T-cell (primary cell): ENCODE data around the gene IL10. TPM values are rescaled to one million over a fixed set of nuclear protein-coding genes. Genes with fewer than 3 reads are reported as not detected.

Experiments used
- ATAC-seq, 4 experiments: fragments of 200-7000 bp in 3 of 4; fragments of 150-1000 bp in 1 of 4; cut with Tn5 transposase; replicated peaks in 1 of 4; 1 replicate in 3 of 4; 2 replicates in 1 of 4; pipeline ENCODE4 v1.10.0; 2021; ENCODE audit warnings: moderate library complexity in 3 of 4, mild to moderate bottlenecking in 2 of 4, moderate number of reproducible peaks in 1 of 4
- CTCF ChIA-PET, 2 donors: fragments of 300-600 bp; sonication (Branson Sonifier 250); formaldehyde crosslinking; loops; one replicate each; lab custom pipeline; 2022; ENCODE audit warnings: antibody characterized with exemption in 2 of 2; lab: Charles Lee
- POLR2A ChIA-PET, 2 donors: fragments of 300-600 bp; sonication (Branson Sonifier 250); formaldehyde crosslinking; loops; one replicate each; lab custom pipeline; 2022; ENCODE audit warnings: antibody characterized with exemption in 2 of 2; lab: Charles Lee
- DNase-seq, 35 experiments: peaks; one replicate each; pipeline versions ENCODE4 v3.0.0 to v3.0.0-alpha.2; 2013 to 2023
- H3K27ac ChIP-seq: one replicate; pipeline ENCODE4 v1.5.1; 2013; ENCODE audit warnings: low read length
- H3K27me3 ChIP-seq, 2 experiments: replicated peaks in 1 of 2; 1 replicate in 1 of 2; 2 replicates in 1 of 2; pipeline versions ENCODE4 v1.6.1 to v1.7.0; 2013; ENCODE audit warnings: low read length in 1 of 2, mixed read lengths in 1 of 2; ENCODE audit not compliant: control insufficient read depth in 2 of 2, insufficient read depth in 2 of 2; ENCODE audit errors: extremely low read depth in 1 of 2
- H3K36me3 ChIP-seq, 2 donors: 1 replicate in 1 of 2; 2 replicates in 1 of 2; pipeline versions ENCODE4 v1.6.1 to v1.7.0; 2013; ENCODE audit warnings: low read length in 1 of 2; ENCODE audit not compliant: control insufficient read depth in 2 of 2, insufficient read depth in 1 of 2; ENCODE audit errors: extremely low read depth in 1 of 2
- H3K4me1 ChIP-seq, 2 experiments: 1 replicate in 1 of 2; 2 replicates in 1 of 2; pipeline versions ENCODE4 v1.6.1 to v1.7.0; 2013; ENCODE audit warnings: low read length in 2 of 2, mixed read lengths in 1 of 2; ENCODE audit not compliant: insufficient read depth in 2 of 2, control insufficient read depth in 1 of 2; ENCODE audit errors: extremely low read depth in 1 of 2
- H3K4me3 ChIP-seq, 2 donors: 1 replicate in 1 of 2; 2 replicates in 1 of 2; pipeline versions ENCODE4 v1.5.1 to v1.7.0; 2013; ENCODE audit warnings: mild to moderate bottlenecking in 2 of 2, low read length in 1 of 2, moderate library complexity in 1 of 2; ENCODE audit not compliant: control insufficient read depth in 1 of 2; ENCODE audit errors: extremely low read depth in 1 of 2
- H3K9me3 ChIP-seq: 2 replicates; pipeline ENCODE4 v1.7.0; 2013
- H3K27ac Mint-ChIP-seq, 2 donors: one replicate each; pipeline ENCODE4 v1.8.0; 2020 to 2021; ENCODE audit warnings: mild to moderate bottlenecking in 2 of 2, mixed read lengths in 2 of 2
- H3K27me3 Mint-ChIP-seq, 2 donors: one replicate each; pipeline ENCODE4 v1.8.0; 2021 to 2022; ENCODE audit warnings: mixed read lengths in 2 of 2
- H3K36me3 Mint-ChIP-seq: one replicate; pipeline ENCODE4 v1.8.0; 2021; ENCODE audit warnings: mixed read lengths
- H3K4me1 Mint-ChIP-seq, 3 donors: one replicate each; pipeline ENCODE4 v1.8.0; 2020 to 2022; ENCODE audit warnings: mixed read lengths in 3 of 3, mild to moderate bottlenecking in 1 of 3
- H3K4me3 Mint-ChIP-seq, 3 donors: one replicate each; pipeline ENCODE4 v1.8.0; 2020 to 2022; ENCODE audit warnings: mild to moderate bottlenecking in 3 of 3, mixed read lengths in 3 of 3, moderate library complexity in 3 of 3
- H3K9me3 Mint-ChIP-seq, 3 donors: one replicate each; pipeline ENCODE4 v1.8.0; 2020 to 2022; ENCODE audit warnings: mixed read lengths in 3 of 3
- WGBS: methylation state at CpG from one replicate; pipeline ENCODE4 v1.1.5; 2013; ENCODE audit warnings: missing lambda C conversion rate; ENCODE audit not compliant: insufficient coverage; 5-methylcytosine and 5-hydroxymethylcytosine counted together
- total RNA-seq, 35 experiments: library from RNA in 6 of 35; stranded (reverse) in 6 of 35; fragments of 120-200 nt in 1 of 35; gene quantifications; one replicate each; pipeline versions ENCODE4 v1.2.1 to v1.2.4 and lab custom pipeline; 2013 to 2026

The IL10 gene
- total RNA-seq, 5 donors from 2014 or later (not counting 1 experiment from before 2014, with no cell fraction given): 0.19 to 1.1 (median 0.26) TPM; not detected in 2

GRCh38 chr1:206809504-206810084, 37.3 kb upstream of the IL10 start:
- Histone ChIP-seq H3K27me3 (no peaks in the 10 kb centered on the region), H3K4me3 (no peak overlapping the region), H3K4me1 (peaks cover under 1 to 13% of the 10 kb centered on the region in 2 experiments), H3K9me3 (no peaks in the 10 kb centered on the region), H3K27ac (no peak overlapping the region), H3K36me3 (no peaks in the 10 kb centered on the region)
- Mint-ChIP-seq H3K9me3 (peaks cover 3 to 14% (median 3%) of the 10 kb centered on the region in 3 donors), H3K36me3 (peaks cover 7% of the 10 kb centered on the region), H3K27me3 (peaks cover 0 to 1% of the 10 kb centered on the region in 2 donors), H3K27ac (no peak overlapping the region), H3K4me1 (peaks cover 36 to 53% (median 46%) of the 10 kb centered on the region in 3 donors), H3K4me3 (no peak overlapping the region)
- no CpG with 5 or more reads among the region's 4 CpGs for WGBS
- POLR2A ChIA-PET: no interaction called here
- CTCF ChIA-PET: interaction anchor here (0.5 to 9.3 kb wide), 30 partner anchors 10 to 173 kb away, joined by 3 to 140 read pairs (median 3); partner anchors contain the start of gene FCMR (in 1 of the 2)
- peak in 26 of 35 experiments; percentile 9 to 53 (median 39) for DNase-seq
- ATAC-seq: peak; percentile 36 to 73 (median 64)

GRCh38 chr1:206808615-206809014, 36.3 kb upstream of the IL10 start:
- Histone ChIP-seq H3K4me1 (peaks cover 10 to 23% of the 10 kb centered on the region in 2 experiments), H3K27me3 (no peaks in the 10 kb centered on the region), H3K27ac (no peak overlapping the region), H3K36me3 (no peaks in the 10 kb centered on the region), H3K4me3 (no peak overlapping the region), H3K9me3 (no peaks in the 10 kb centered on the region)
- 86% methylated on average over 2 of the region's 2 CpGs for WGBS
- peak in 30 of 35 experiments; percentile 14 to 82 (median 46) for DNase-seq
- ATAC-seq: peak; percentile 78 to 84 (median 82)
- ChIA-PET POLR2A (no interaction called here), CTCF (interaction anchor here (0.7 to 9.3 kb wide), 12 partner anchors 9 to 174 kb away, joined by 3 to 140 read pairs (median 6); no protein-coding TSS in a partner anchor)
- Mint-ChIP-seq H3K27me3 (peaks cover 0 to 1% of the 10 kb centered on the region in 2 donors), H3K4me1 (peaks cover 37 to 56% (median 53%) of the 10 kb centered on the region in 3 donors), H3K9me3 (peaks cover 3 to 14% (median 3%) of the 10 kb centered on the region in 3 donors), H3K27ac (no peak overlapping the region), H3K36me3 (peaks cover 7% of the 10 kb centered on the region), H3K4me3 (peak overlapping the region in 1 of 3 donors; percentile 18)

GRCh38 chr1:206805357-206805756, 33.1 kb upstream of the IL10 start:
- H3K27ac Mint-ChIP-seq: peak overlapping the region; percentile 62 to 91
- ATAC-seq (no peak), DNase-seq (no peak)
- Histone ChIP-seq H3K27ac (peak overlapping the region; percentile 89), H3K36me3 (no peaks in the 10 kb centered on the region), H3K4me3 (no peak overlapping the region), H3K4me1 (peaks cover 18 to 38% of the 10 kb centered on the region in 2 experiments), H3K9me3 (no peaks in the 10 kb centered on the region), H3K27me3 (no peaks in the 10 kb centered on the region)
- peaks cover 0 to 1% of the 10 kb centered on the region in 2 donors for H3K27me3 Mint-ChIP-seq
- no peaks in the 10 kb centered on the region for H3K36me3 Mint-ChIP-seq
- H3K9me3 Mint-ChIP-seq: no peaks in the 10 kb centered on the region
- no peak overlapping the region for H3K4me3 Mint-ChIP-seq
- peaks cover 67 to 83% (median 79%) of the 10 kb centered on the region in 3 donors for H3K4me1 Mint-ChIP-seq
- no CpG with 5 or more reads among the region's 1 CpG for WGBS
- CTCF ChIA-PET: interaction anchor here (0.6 to 9.3 kb wide), 7 partner anchors 10 to 107 kb away, joined by 3 to 140 read pairs (median 4); no protein-coding TSS in a partner anchor
- POLR2A ChIA-PET: interaction anchor here in 1 of 2 donors (0.6 kb wide), 1 partner anchor 70 kb away, joined by 3 read pairs; no protein-coding TSS in a partner anchor

- no peak for DNase-seq
- Histone ChIP-seq H3K27ac (peak overlapping the region; percentile 89), H3K4me1 (peaks cover 18 to 38% of the 10 kb centered on the region in 2 experiments), H3K27me3 (no peaks in the 10 kb centered on the region), H3K4me3 (no peak overlapping the region), H3K36me3 (no peaks in the 10 kb centered on the region), H3K9me3 (no peaks in the 10 kb centered on the region)
- ChIA-PET CTCF (interaction anchor here (0.8 to 9.3 kb wide), 16 partner anchors 9 to 114 kb away, joined by 3 to 140 read pairs (median 4); no protein-coding TSS in a partner anchor), POLR2A (interaction anchor here in 1 of 2 donors (1.1 kb wide), 1 partner anchor 38 kb away, joined by 4 read pairs; no protein-coding TSS in a partner anchor)
- Mint-ChIP-seq H3K9me3 (no peaks in the 10 kb centered on the region), H3K27me3 (peaks cover 0 to 1% of the 10 kb centered on the region in 2 donors), H3K36me3 (no peaks in the 10 kb centered on the region), H3K4me3 (peak overlapping the region in 1 of 3 donors; percentile 38), H3K4me1 (peaks cover 70 to 85% (median 79%) of the 10 kb centered on the region in 3 donors), H3K27ac (peak overlapping the region; percentile 91 to 92)
- ATAC-seq: no peak
- no CpG with 5 or more reads among the region's 1 CpG for WGBS
Observed at GRCh38 chr1:206804156-206804737, 32.0 kb upstream of the IL10 start.

- Histone ChIP-seq H3K4me3 (no peak overlapping the region), H3K27me3 (no peaks in the 10 kb centered on the region), H3K36me3 (no peaks in the 10 kb centered on the region), H3K9me3 (no peaks in the 10 kb centered on the region), H3K4me1 (peaks cover 18 to 38% of the 10 kb centered on the region in 2 experiments), H3K27ac (peak overlapping the region; percentile 89)
- WGBS: 10% methylated on average over 2 of the region's 8 CpGs
- Mint-ChIP-seq H3K27me3 (no peaks in the 10 kb centered on the region), H3K9me3 (no peaks in the 10 kb centered on the region), H3K27ac (peak overlapping the region; percentile 91 to 92), H3K36me3 (no peaks in the 10 kb centered on the region), H3K4me1 (peaks cover 68 to 85% (median 79%) of the 10 kb centered on the region in 3 donors), H3K4me3 (peak overlapping the region; percentile 3 to 38 (median 21))
- ChIA-PET CTCF (interaction anchor here (0.6 to 9.3 kb wide), 17 partner anchors 12 to 115 kb away, joined by 3 to 140 read pairs (median 5); no protein-coding TSS in a partner anchor), POLR2A (interaction anchor here (0.6 to 1.1 kb wide), 7 partner anchors 14 to 1362 kb away, joined by 3 to 5 read pairs (median 3); partner anchors contain the start of gene DYRK3 (in 1 of the 2))
- ATAC-seq (peak; percentile 90 to 96 (median 94)), DNase-seq (peak; percentile 51 to 95 (median 84))
Observed at GRCh38 chr1:206803221-206803730, 31.0 kb upstream of the IL10 start.
